Measurements from ENCODE around the gene AP4E1. TPM values are rescaled to one million over a fixed set of nuclear protein-coding genes. Genes with fewer than 3 reads are reported as not detected.

AP4E1 gene
- total and polyA plus RNA-seq, 2 of the 4 experiments (the other 2 are of a cell fraction) = 3.1 to 6.8 TPM

GRCh38 chr15:50908209-50909009 lies at the start of gene AP4E1 (continued):
- TF ChIP-seq CTCF (conservative IDR thresholded peaks at IDR 0.05; ENCODE audit: low read depth, low read length) (peak; percentile 99), RAD21 (IDR thresholded peaks at IDR 0.05; ENCODE audit: low read length) (peak; percentile 99), USF2 (IDR thresholded peaks at IDR 0.05; ENCODE audit: low read depth, low read length) (no peak)

Data from IMR-90 (cell line).